ENCODE measurements around the gene UTP25. TPM values are rescaled to one million over a fixed set of nuclear protein-coding genes. Genes with fewer than 3 reads are reported as not detected.
A peak's percentile ranks its signal among the peaks of the same experiment; 100 is the strongest.
"Not testable (repeated sequence)": the region's sequence is repeated elsewhere in the genome, so short reads cannot be mapped to it uniquely, and the experiment has no call there.

UTP25 gene
- total RNA-seq, 6 experiments from 2014 or later = 9.0 to 18.5 (median 16.2) TPM

DNA sequence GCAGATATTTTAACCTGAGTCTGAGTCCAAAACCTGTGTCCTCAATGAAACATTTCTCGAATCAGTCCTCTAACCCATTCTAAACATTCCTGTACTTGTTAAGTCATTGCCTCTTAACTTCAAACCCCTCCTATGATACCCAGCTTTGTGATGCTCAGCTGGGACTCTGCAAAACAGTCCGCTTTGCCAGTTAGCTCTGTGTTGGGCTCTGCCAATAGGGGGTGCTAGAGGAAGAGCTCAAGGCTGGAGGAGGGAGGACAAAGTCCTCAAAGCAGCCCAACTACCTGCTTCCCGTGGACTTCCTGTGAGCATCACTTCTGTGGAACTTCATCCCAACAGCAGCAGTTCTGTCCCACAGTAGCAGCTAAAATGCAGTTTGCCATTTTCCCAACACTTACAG lies 72.2 kb downstream of the UTP25 start:
- peaks cover 2% of the 10 kb centered on the region for H3K27me3 Mint-ChIP-seq (ENCODE audit: insufficient read depth)
- no peak for DNase-seq
- no peaks in the 10 kb centered on the region for H3K9me3 Mint-ChIP-seq
- peaks cover 54% of the 10 kb centered on the region for H3K4me1 Mint-ChIP-seq (ENCODE audit: low read depth)
- no peaks in the 10 kb centered on the region for H3K36me3 Mint-ChIP-seq (ENCODE audit: low read depth)
- peak overlapping the region; percentile 82 for H3K27ac Mint-ChIP-seq
- TF ChIP-seq, protein P1, sequence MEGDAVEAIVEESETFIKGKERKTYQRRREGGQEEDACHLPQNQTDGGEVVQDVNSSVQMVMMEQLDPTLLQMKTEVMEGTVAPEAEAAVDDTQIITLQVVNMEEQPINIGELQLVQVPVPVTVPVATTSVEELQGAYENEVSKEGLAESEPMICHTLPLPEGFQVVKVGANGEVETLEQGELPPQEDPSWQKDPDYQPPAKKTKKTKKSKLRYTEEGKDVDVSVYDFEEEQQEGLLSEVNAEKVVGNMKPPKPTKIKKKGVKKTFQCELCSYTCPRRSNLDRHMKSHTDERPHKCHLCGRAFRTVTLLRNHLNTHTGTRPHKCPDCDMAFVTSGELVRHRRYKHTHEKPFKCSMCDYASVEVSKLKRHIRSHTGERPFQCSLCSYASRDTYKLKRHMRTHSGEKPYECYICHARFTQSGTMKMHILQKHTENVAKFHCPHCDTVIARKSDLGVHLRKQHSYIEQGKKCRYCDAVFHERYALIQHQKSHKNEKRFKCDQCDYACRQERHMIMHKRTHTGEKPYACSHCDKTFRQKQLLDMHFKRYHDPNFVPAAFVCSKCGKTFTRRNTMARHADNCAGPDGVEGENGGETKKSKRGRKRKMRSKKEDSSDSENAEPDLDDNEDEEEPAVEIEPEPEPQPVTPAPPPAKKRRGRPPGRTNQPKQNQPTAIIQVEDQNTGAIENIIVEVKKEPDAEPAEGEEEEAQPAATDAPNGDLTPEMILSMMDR (IDR thresholded peaks at IDR 0.05) = peak; percentile 71
- no peak overlapping the region for H3K4me3 Mint-ChIP-seq

DNA sequence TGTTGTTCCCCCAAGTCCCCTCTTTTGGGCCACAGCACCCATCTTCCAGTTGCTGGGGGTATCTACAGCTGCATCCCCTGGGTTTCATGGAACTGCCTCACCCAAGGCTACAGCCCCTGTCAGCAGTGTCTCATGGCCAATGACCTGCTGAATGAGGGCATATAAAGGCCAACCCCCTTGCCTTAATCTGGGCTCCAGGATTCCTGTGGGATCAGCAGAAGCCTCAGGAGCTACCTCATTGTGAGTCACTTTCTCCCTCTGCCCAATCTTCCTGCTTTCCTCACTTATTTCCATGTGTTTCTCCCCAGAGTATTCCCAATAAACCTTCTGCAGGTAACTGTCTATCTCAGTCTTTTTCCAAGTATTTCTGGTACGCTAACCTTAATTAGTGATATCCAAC lies 73.0 kb downstream of the UTP25 start:
- Mint-ChIP-seq H3K27me3 (ENCODE audit: insufficient read depth) (peaks cover 2% of the 10 kb centered on the region), H3K36me3 (ENCODE audit: low read depth) (no peaks in the 10 kb centered on the region), H3K4me1 (ENCODE audit: low read depth) (peaks cover 47% of the 10 kb centered on the region), H3K9me3 (no peaks in the 10 kb centered on the region), H3K27ac (peak overlapping the region; percentile 82), H3K4me3 (peak overlapping the region; percentile 49)
- DNase-seq = peak; percentile 80
- TF ChIP-seq, protein P1 (IDR thresholded peaks at IDR 0.05) = no peak

DNA sequence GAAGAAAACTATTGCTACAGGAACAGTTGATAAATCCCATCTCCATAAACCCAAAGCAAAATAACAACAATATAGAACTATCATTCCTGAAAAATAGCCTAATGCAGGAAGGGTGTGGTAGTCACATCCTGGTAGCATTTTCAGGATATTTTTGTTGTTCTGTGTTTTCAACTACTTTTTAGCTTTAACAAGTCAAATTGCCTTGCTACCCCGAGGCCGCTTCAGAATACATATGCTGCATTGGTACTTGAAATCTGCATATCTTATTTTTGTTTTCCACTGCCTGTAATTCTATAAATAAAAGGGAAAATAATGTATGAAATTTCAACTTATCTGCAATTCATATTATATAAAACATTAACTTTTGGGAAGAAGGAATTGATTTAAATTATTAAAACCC lies 73.4 kb downstream of the UTP25 start:
- Mint-ChIP-seq H3K4me1 (ENCODE audit: low read depth) (peaks cover 42% of the 10 kb centered on the region), H3K27ac (peak overlapping the region; percentile 82), H3K9me3 (no peaks in the 10 kb centered on the region), H3K36me3 (ENCODE audit: low read depth) (no peaks in the 10 kb centered on the region), H3K4me3 (peak overlapping the region; percentile 49), H3K27me3 (ENCODE audit: insufficient read depth) (peaks cover 2% of the 10 kb centered on the region)
- DNase-seq = no peak
- TF ChIP-seq, protein P1 (IDR thresholded peaks at IDR 0.05) = no peak

DNA sequence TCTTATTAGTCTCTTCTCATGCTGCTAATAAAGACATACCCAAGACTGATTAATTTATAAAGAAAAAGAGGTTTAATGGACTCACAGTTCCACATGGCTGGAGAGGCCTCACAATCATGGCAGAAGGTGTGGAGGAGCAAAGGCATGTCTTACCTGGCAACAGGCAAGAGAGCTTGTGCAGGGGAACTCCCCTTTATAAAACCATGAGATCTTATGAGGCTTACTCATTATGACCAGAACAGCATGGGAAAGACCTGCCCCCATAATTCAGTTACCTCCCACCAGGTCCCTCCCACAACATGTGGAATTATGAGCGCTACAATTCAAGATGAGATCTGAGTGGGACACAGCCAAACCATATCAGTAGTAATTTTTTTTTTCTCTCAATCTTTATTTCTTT lies 77.0 kb downstream of the UTP25 start:
- not testable (repeated sequence) for H3K9me3 Mint-ChIP-seq; H3K4me3 Mint-ChIP-seq; H3K27ac Mint-ChIP-seq; H3K27me3 Mint-ChIP-seq (ENCODE audit: insufficient read depth); DNase-seq; H3K36me3 Mint-ChIP-seq (ENCODE audit: low read depth)
- peaks cover 25% of the 10 kb centered on the region for H3K4me1 Mint-ChIP-seq (ENCODE audit: low read depth)

Other genes starting within 250 kb of the UTP25 start
- gene CAMK1G, start 244.3 kb upstream of the UTP25 start, total RNA-seq (2021; fragmentation: NEBNext Ultra II Directional; extraction: Animal tissue kit (Norgen Biotek cat#: 25700)) = 1 to 10 TPM; 4.9 to 8.0 (median 5.9) TPM
- 10 to 100 TPM in 2 of 6 experiments, 1 to 10 TPM in 4; 8.0 to 10.3 (median 9.8) TPM for gene LAMB3, start 175.5 kb upstream of the UTP25 start, total RNA-seq (2021; fragmentation: NEBNext Ultra II Directional; extraction: Animal tissue kit (Norgen Biotek cat#: 25700))
- 1 to 10 TPM; 1.7 to 2.6 (median 1.9) TPM for gene G0S2, start 152.6 kb upstream of the UTP25 start, total RNA-seq (2021; fragmentation: NEBNext Ultra II Directional; extraction: Animal tissue kit (Norgen Biotek cat#: 25700))
- gene HSD11B1, start 123.1 kb upstream of the UTP25 start, total RNA-seq (2021; fragmentation: NEBNext Ultra II Directional; extraction: Animal tissue kit (Norgen Biotek cat#: 25700)) = not detected
- under 1 TPM in 1 of 6 experiments, not detected in 5; 0.24 TPM for gene TRAF3IP3, start 71.9 kb upstream of the UTP25 start, total RNA-seq (2021; fragmentation: NEBNext Ultra II Directional; extraction: Animal tissue kit (Norgen Biotek cat#: 25700))
- gene C1orf74, start 43.4 kb upstream of the UTP25 start, total RNA-seq (2021; fragmentation: NEBNext Ultra II Directional; extraction: Animal tissue kit (Norgen Biotek cat#: 25700)) = 1 to 10 TPM; 1.8 to 2.7 (median 2.4) TPM
- gene IRF6, start 21.8 kb upstream of the UTP25 start, total RNA-seq (2021; fragmentation: NEBNext Ultra II Directional; extraction: Animal tissue kit (Norgen Biotek cat#: 25700)) = 1 to 10 TPM in 2 of 6 experiments, under 1 TPM in 4; 0.14 to 3.2 (median 0.28) TPM
- gene SYT14, start 110.2 kb downstream of the UTP25 start, total RNA-seq (2021; fragmentation: NEBNext Ultra II Directional; extraction: Animal tissue kit (Norgen Biotek cat#: 25700)) = 10 to 100 TPM in 1 of 6 experiments, 1 to 10 TPM in 5; 7.6 to 10.6 (median 8.5) TPM